Stimulated activated CD4-positive, alpha-beta T cell treated with anti-CD3 and anti-CD28 coated beads, Interleukin-15, amount 100 ng/mL, for 1 hour (primary cell): ENCODE results near the gene EXT2.

Experiments used
- DNase-seq, 2 donors: peaks; one replicate each; pipeline ENCODE4 v3.0.0-alpha.2; 2020; ENCODE audit warnings: low read depth in 1 of 2, low spot score in 1 of 2

Gene EXT2

DNA sequence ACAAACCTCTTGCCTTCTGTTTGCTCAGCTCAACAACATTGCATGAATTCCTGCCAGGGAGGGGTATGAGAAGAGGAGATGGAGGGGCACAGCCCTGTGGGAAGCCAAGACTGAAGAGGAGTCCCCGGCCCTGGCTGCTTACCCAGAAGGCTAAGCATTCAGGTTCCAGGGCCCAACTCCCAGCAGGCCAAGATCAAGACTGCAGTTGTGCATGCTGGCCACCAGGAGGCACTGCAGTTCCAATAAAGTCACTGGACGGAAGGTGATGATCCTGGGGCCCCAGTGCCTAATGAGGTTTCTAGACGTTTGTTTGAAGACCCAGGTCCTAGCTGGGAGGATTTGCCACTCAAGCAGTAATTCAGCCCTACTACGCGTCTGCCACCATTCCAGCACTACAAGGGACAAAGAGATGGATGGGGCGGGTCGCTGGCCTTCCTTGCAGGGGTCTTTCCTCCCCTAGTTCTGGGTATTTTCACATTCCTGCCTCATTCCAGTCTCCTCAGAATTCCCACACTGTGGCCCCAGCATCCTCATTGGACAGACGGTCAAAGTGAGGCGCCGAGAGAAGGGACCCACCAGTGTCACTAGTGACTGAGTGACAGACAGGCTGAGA is 190.9 kb downstream of the EXT2 start:
- peak; percentile 20 to 37 for DNase-seq

DNA sequence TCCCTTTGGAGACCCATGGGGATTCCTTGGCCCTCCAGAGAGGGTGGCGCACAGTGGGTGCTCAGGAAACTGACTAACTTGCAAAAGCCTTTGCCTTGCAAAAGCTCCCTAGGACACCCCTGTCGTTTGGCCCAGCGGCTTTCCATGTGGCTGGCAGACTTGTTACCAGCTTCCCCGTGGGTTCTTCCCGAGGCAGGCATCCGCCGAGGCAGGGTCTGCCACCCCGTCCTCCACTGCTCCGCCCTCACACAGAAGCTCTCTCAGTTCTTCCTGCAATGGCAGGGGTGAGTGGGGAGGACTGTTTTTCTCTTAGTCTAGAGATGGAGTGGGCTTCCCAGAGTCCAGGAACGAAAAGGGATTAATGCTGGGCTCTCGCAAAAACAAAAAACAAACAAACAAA is 191.4 kb downstream of the EXT2 start:
- no peak for DNase-seq

DNA sequence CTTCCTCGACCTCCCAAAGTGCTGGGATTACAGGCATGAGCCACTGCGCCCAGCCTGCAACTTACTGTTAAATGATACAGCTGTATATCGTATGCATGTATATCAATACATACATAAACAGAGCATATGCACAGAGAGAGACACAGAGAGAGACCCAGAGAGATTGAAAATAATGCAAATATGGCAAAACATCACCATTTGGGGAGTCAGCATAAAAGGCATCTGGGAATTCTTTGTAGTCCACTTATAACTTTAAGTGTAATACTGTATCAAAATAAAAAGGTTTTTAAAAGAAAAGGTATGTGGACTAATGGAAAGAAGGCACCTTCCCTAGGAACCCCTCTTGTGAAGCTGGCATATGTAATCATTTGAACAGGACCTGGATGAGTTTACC is 192.7 kb downstream of the EXT2 start:
- DNase-seq = no peak

DNA sequence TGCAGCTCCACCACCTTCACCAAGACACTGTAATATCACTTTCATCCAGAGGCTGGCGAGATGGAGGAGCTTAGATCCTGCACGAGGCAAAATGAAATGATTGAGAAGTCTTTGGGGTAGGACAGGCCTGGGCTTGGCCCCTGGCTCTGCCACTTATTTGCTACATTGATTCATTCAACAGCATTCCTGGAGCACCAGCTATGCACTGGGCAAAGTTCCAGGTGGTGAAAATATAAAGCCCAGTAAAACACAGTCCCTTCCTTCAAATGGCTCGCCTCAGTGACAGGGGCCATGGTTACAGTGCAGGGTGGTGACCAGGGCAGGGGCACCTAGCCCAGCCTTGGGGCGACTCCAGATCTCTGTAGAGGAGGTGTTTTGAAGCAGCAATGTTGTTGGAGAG is 194.7 kb downstream of the EXT2 start:
- DNase-seq = no peak
